OCI-LY7 (cell line): ENCODE data around the gene STAC.

Source experiments
- EZH2phosphoT487 ChIP-seq: fragments of 200-600 bp; sonication (generic); IDR thresholded peaks from 2 replicates; pipeline ENCODE4 v1.6.1; 2018; ENCODE audit warnings: low read depth, borderline replicate concordance, mild to moderate bottlenecking, mixed run types, antibody characterized with exemption, low read length, moderate library complexity, mixed read lengths
- TF ChIP-seq, protein P1 (sequence below): fragments of 200-600 bp; sonication (generic); conservative IDR thresholded peaks from 2 replicates; pipeline ENCODE4 v1.5.1; 2014; ENCODE audit warnings: mild to moderate bottlenecking, antibody characterized with exemption, low read length, moderate library complexity, mixed read lengths

DNA sequence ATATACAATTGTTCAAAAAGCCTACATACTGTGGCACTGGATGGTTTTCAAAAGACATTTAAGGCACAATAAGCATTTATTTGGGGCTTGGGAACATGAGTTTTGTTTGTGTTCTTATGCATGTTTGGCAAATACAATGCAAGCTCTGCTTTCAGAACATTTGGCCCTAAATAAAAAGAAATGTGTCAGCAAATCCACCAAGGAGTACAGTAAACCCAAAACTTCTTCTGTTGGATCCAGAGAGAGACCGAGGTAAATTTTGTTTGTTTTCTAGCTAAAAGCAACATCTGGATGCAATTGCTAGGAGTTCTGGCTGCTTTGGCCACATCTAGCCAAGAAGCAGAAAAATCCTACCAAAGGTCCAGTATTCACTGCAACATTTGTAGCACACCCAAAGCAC lies 215.2 kb downstream of the STAC start:
- TF ChIP-seq, protein P1, sequence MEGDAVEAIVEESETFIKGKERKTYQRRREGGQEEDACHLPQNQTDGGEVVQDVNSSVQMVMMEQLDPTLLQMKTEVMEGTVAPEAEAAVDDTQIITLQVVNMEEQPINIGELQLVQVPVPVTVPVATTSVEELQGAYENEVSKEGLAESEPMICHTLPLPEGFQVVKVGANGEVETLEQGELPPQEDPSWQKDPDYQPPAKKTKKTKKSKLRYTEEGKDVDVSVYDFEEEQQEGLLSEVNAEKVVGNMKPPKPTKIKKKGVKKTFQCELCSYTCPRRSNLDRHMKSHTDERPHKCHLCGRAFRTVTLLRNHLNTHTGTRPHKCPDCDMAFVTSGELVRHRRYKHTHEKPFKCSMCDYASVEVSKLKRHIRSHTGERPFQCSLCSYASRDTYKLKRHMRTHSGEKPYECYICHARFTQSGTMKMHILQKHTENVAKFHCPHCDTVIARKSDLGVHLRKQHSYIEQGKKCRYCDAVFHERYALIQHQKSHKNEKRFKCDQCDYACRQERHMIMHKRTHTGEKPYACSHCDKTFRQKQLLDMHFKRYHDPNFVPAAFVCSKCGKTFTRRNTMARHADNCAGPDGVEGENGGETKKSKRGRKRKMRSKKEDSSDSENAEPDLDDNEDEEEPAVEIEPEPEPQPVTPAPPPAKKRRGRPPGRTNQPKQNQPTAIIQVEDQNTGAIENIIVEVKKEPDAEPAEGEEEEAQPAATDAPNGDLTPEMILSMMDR, result no peak
- no peak for TF ChIP-seq EZH2phosphoT487
